ENCODE measurements around the gene FHL3.
A peak's percentile ranks its signal among the peaks of the same experiment; 100 is the strongest.
"Not testable (repeated sequence)": the region's sequence is repeated elsewhere in the genome, so short reads cannot be mapped to it uniquely, and the experiment has no call there.

The FHL3 gene

GRCh38 chr1:37965301-37965700 is 40.0 kb downstream of the FHL3 start:
- H3K4me3 ChIP-seq (ENCODE audit: low read length): no peak overlapping the region
- TF ChIP-seq CTCF (conservative IDR thresholded peaks at IDR 0.05; ENCODE audit: low read length): no peak
- DNase-seq (ENCODE audit: low read depth): no peak

DNA sequence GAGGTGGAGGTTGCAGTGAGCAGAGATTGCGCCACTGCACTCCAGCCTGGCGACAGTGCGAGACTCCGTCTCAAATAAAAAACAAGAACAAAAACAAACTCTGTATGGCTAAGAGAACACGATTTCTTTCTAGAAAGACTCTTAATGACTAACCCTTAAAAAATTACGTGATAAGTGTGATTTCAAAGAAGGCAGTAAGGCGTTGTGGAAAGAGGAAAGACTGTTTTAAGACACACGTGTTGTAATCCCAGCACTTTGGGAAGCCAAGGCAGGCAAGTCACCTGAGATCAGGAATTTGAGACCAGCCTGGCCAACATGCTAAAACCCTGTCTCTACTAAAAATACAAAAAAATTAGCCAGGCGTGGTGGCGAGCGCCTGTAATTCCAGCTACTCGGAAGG is 41.2 kb downstream of the FHL3 start:
- not testable (repeated sequence) for H3K4me3 ChIP-seq (ENCODE audit: low read length); DNase-seq (ENCODE audit: low read depth)

DNA sequence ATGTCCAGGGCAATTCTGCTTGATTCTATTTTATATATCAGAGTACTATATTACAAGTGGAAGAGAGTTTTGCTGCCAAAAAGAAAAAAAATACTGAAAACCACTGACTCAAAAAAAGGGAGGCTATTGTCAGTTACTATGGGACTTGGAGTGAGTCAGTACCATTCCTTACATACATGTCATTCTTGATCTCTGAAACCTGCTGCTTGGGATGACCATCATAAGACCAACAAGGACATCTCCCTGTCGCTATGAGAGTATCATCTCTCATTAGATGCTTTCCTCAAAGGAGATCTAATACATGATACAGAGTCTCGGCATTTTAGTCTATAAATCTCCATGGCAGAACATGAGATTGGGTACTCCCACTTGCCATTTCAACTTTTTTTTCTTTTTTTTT is 46.6 kb downstream of the FHL3 start:
- peak; percentile 97 for DNase-seq (ENCODE audit: low read depth)
- H3K4me3 ChIP-seq (ENCODE audit: low read length): no peak overlapping the region
- no peak for TF ChIP-seq CTCF (conservative IDR thresholded peaks at IDR 0.05; ENCODE audit: low read length)

GRCh38 chr1:37955685-37956084 is 49.6 kb downstream of the FHL3 start:
- no peak overlapping the region for H3K4me3 ChIP-seq (ENCODE audit: low read length)
- DNase-seq (ENCODE audit: low read depth): no peak
- no peak for TF ChIP-seq CTCF (conservative IDR thresholded peaks at IDR 0.05; ENCODE audit: low read length)

- TF ChIP-seq CTCF (conservative IDR thresholded peaks at IDR 0.05; ENCODE audit: low read length): no peak
- DNase-seq (ENCODE audit: low read depth): no peak
- no peak overlapping the region for H3K4me3 ChIP-seq (ENCODE audit: low read length)
Measured at GRCh38 chr1:37954316-37954971, 50.9 kb downstream of the FHL3 start.

DNA sequence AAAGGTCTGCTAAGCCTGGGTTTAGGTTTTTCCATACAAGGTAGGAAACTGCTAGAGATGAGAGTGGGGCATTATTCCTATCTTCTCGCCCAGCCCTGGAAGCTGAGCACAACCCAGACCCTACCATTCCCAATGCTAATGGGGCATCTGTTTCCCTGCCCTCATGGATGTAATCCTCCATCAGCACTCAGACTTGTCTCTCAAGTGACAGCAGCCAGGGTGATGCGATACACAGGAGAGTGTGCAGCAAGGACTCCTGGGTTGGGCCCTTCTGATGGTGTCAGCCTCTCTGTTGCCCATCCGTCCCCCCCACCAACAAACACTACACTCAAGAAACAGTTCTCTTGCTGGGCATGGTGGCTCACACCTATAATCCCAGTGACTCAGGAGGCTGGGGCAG is 52.6 kb downstream of the FHL3 start:
- no peak overlapping the region for H3K4me3 ChIP-seq (ENCODE audit: low read length)
- no peak for TF ChIP-seq CTCF (conservative IDR thresholded peaks at IDR 0.05; ENCODE audit: low read length)
- no peak for DNase-seq (ENCODE audit: low read depth)

DNA sequence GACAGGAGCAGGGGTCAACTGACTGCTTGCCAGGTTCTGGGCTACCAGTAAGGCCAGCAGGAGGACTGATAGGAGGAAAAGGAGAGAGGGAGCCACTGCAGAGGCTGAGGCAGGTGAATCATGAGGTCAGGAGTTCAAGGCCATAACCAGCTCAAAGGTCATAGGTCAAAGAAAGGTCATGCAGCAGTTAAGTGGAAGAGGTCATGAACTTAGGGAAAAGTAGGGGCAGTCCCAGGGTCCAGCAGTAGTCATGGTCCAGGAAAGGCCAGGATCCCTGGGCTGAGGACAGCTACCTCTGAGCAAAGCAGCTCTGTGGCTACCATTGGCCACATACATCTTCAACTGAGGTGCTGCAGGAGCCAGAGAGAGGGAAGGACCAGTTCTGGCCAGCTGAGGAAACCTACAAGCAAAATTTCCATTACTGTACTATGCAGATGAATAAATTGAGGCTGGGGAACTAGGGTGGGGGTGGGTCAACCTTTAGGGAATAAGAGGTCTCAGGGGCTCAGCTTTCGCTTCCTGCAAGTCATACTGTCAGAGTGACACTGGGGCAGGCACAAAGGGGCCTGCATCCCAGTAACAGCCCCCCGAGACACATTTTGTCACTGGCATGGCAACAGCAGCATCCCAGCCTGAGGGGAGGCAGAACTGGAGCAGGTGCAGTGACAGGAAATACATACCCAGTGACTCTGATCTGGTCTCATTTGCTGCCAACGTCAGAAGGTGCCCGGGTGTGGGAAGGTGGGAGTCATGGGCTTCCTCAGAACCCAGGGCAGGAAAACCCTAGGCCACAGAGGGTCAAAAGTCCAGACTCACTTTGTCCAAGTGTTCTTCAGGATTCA is 53.3 kb downstream of the FHL3 start:
- no peak for TF ChIP-seq CTCF (conservative IDR thresholded peaks at IDR 0.05; ENCODE audit: low read length)
- no peak for DNase-seq (ENCODE audit: low read depth)
- no peak overlapping the region for H3K4me3 ChIP-seq (ENCODE audit: low read length)
